MM.1S (cell line): ENCODE results near the gene DNAJB6.

Source experiments
- CTCF ChIP-seq: fragments of 300-600 bp; sonication (generic); IDR thresholded peaks from 2 replicates; pipeline ENCODE4 v1.5.1; 2016; ENCODE audit warnings: antibody characterized with exemption, low read length, mixed read lengths
- EZH2 ChIP-seq: fragments of 300-600 bp; sonication (generic); optimal IDR thresholded peaks from 2 replicates; pipeline ENCODE3; 2017; ENCODE audit warnings: low read depth, mild to moderate bottlenecking, antibody characterized with exemption, low read length, mixed read lengths

- no peak for TF ChIP-seq CTCF
- TF ChIP-seq EZH2 = no peak
Observed at GRCh38 chr7:157436076-157436475, 99.3 kb downstream of the DNAJB6 start.
